ENCODE data around the gene ZXDC. TPM values are rescaled to one million over a fixed set of nuclear protein-coding genes. Genes with fewer than 3 reads are reported as not detected.

ZXDC gene
- polyA plus RNA-seq, 1 donor = 35.9 TPM

DNA sequence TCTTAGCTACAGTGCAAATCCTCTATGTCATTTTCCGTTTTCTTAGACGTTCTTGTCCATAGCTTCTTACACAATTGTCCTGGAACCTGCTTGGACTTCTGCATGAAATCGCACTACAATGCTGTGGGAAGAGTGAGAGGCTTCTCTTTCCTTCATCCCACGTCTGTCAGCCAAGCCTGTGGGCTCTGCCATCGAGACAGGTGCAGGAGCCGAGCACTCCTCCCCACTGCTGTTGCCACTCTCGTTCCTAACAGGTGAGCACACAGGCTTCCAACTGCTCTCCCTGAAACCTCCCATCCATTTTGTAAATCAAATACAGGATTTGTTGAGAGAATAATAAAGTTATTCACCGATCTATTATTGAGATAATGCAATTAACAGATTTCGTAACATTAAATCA lies 23.5 kb downstream of the ZXDC start:
- no peak overlapping the region for H3K4me3 ChIP-seq (ENCODE audit: low read length)
- H3K36me3 ChIP-seq (ENCODE audit: control insufficient read depth, insufficient read depth, low read length) = peaks cover 75% of the 10 kb centered on the region
- no peak for DNase-seq
- no peaks in the 10 kb centered on the region for H3K27me3 ChIP-seq (ENCODE audit: control insufficient read depth, insufficient read depth, low read length)
- no peak overlapping the region for H3K27ac ChIP-seq (ENCODE audit: low read length)
- H3K4me1 ChIP-seq (ENCODE audit: control insufficient read depth, insufficient read depth, low read length) = no peaks in the 10 kb centered on the region
- WGBS (ENCODE audit: insufficient coverage, low lambda C conversion rate) = 81% methylated on average over 4 of the region's 9 CpGs
- no peaks in the 10 kb centered on the region for H3K9me3 ChIP-seq (ENCODE audit: control insufficient read depth, low read depth, low read length)

DNA sequence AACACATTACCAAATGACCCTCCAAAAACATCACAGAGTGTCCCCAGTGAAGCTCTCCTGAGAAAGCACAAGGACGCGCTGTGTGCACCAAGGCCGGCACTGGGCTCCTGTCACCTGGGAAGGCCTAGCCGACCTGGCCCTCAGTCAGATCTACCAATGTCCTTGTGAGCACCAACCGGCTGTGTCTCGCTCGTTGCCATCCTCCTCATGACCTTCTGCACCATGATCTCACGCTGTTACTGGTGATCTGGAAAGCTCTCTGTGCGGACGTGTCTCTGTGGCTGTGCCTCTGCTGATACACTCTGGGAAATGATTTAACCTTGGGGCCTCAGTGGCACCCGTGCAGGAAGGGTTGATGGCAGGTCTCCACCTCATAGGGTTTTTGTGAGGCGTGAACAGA lies 24.2 kb downstream of the ZXDC start:
- H3K4me1 ChIP-seq (ENCODE audit: control insufficient read depth, insufficient read depth, low read length) = no peaks in the 10 kb centered on the region
- peaks cover 68% of the 10 kb centered on the region for H3K36me3 ChIP-seq (ENCODE audit: control insufficient read depth, insufficient read depth, low read length)
- DNase-seq = no peak
- no peaks in the 10 kb centered on the region for H3K9me3 ChIP-seq (ENCODE audit: control insufficient read depth, low read depth, low read length)
- WGBS (ENCODE audit: insufficient coverage, low lambda C conversion rate) = no CpG with 5 or more reads among the region's 12 CpGs
- H3K4me3 ChIP-seq (ENCODE audit: low read length) = no peak overlapping the region
- no peaks in the 10 kb centered on the region for H3K27me3 ChIP-seq (ENCODE audit: control insufficient read depth, insufficient read depth, low read length)
- no peak overlapping the region for H3K27ac ChIP-seq (ENCODE audit: low read length)

DNA sequence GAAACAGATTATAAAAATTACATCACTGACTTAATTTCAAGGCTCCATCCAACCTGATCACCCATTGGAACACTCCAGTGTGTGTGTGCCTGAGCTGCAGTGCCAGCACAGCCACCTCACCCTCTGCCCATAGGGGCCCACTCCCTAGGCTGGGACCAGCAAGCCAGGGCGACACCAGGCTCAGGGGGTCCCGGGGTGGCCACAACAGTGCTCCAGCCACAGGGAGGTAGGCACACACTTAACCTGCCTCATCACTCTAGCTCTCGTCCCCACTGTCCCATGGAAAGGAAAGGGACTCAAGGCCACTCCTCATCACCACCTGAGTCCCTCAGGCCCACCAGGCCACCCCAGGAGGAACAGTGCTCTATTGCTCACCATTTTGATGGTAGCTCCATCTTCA lies 24.9 kb downstream of the ZXDC start:
- Histone ChIP-seq H3K27me3 (ENCODE audit: control insufficient read depth, insufficient read depth, low read length) (no peaks in the 10 kb centered on the region), H3K4me1 (ENCODE audit: control insufficient read depth, insufficient read depth, low read length) (no peaks in the 10 kb centered on the region), H3K9me3 (ENCODE audit: control insufficient read depth, low read depth, low read length) (no peaks in the 10 kb centered on the region), H3K4me3 (ENCODE audit: low read length) (no peak overlapping the region), H3K27ac (ENCODE audit: low read length) (no peak overlapping the region), H3K36me3 (ENCODE audit: control insufficient read depth, insufficient read depth, low read length) (peaks cover 61% of the 10 kb centered on the region)
- no peak for DNase-seq
- no CpG with 5 or more reads among the region's 3 CpGs for WGBS (ENCODE audit: insufficient coverage, low lambda C conversion rate)

DNA sequence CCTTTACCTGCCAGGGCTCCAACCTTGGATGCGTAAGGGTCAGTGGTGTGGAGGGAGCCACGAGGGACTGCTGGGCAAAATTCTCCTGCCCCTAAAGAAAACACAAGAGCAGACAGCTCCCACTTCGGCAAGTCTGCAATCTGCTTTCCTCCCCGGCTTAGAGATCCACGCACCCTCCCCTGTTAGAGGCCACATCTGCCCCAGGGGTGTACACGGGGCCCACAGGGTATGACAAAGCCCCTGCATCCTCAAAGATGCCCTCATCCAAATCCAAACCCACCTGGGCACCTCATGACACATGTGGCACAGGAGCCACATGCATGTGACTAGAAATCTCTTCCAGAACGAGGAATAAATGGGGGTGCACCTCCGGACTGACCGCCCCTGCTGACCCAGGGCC lies 25.5 kb downstream of the ZXDC start:
- Histone ChIP-seq H3K36me3 (ENCODE audit: control insufficient read depth, insufficient read depth, low read length) (peaks cover 58% of the 10 kb centered on the region), H3K27ac (ENCODE audit: low read length) (no peak overlapping the region), H3K4me1 (ENCODE audit: control insufficient read depth, insufficient read depth, low read length) (no peaks in the 10 kb centered on the region), H3K9me3 (ENCODE audit: control insufficient read depth, low read depth, low read length) (no peaks in the 10 kb centered on the region), H3K4me3 (ENCODE audit: low read length) (no peak overlapping the region), H3K27me3 (ENCODE audit: control insufficient read depth, insufficient read depth, low read length) (no peaks in the 10 kb centered on the region)
- no peak for DNase-seq
- no CpG with 5 or more reads among the region's 9 CpGs for WGBS (ENCODE audit: insufficient coverage, low lambda C conversion rate)

DNA sequence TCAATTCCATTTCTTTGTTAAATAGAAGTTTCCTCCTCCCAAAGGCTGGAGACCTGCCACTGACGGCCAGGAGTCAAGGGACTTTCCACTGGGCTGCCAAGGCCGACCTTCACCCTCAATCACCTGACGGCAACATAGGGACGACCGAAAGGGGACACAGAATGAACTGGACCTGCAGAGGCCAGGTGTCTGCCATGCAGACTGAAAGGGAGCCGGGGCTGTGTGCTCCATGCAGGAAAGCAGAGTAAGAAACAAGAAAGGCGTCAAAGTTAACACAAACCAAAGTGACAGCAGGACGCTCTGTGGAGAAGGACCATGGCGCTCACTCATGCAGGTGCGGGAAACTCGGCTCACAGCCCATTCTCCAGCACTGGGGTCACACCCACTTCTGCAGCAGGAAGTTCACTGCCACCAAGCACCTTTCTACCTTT lies 26.1 kb downstream of the ZXDC start:
- Histone ChIP-seq H3K36me3 (ENCODE audit: control insufficient read depth, insufficient read depth, low read length) (peaks cover 53% of the 10 kb centered on the region), H3K4me1 (ENCODE audit: control insufficient read depth, insufficient read depth, low read length) (no peaks in the 10 kb centered on the region), H3K27me3 (ENCODE audit: control insufficient read depth, insufficient read depth, low read length) (no peaks in the 10 kb centered on the region), H3K4me3 (ENCODE audit: low read length) (no peak overlapping the region), H3K27ac (ENCODE audit: low read length) (no peak overlapping the region), H3K9me3 (ENCODE audit: control insufficient read depth, low read depth, low read length) (no peaks in the 10 kb centered on the region)
- WGBS (ENCODE audit: insufficient coverage, low lambda C conversion rate) = 90% methylated on average over 2 of the region's 11 CpGs
- DNase-seq = no peak

DNA sequence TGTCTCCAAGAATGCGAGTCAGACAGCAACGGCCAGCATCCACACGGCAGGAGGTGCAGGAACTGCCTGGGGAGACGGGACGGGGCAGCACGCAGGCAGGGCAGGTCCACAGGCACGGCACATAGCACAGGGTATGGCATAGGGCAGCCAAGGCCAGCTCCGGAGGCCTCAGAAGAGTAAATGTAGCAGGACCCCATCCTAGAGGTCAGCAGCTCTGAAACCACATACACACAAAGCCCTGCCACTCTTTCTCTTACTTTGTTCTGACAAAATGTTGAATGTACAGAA lies 26.9 kb downstream of the ZXDC start:
- Histone ChIP-seq H3K27ac (ENCODE audit: low read length) (no peak overlapping the region), H3K9me3 (ENCODE audit: control insufficient read depth, low read depth, low read length) (no peaks in the 10 kb centered on the region), H3K27me3 (ENCODE audit: control insufficient read depth, insufficient read depth, low read length) (no peaks in the 10 kb centered on the region), H3K4me1 (ENCODE audit: control insufficient read depth, insufficient read depth, low read length) (no peaks in the 10 kb centered on the region), H3K36me3 (ENCODE audit: control insufficient read depth, insufficient read depth, low read length) (peaks cover 50% of the 10 kb centered on the region), H3K4me3 (ENCODE audit: low read length) (no peak overlapping the region)
- WGBS (ENCODE audit: insufficient coverage, low lambda C conversion rate) = no CpG with 5 or more reads among the region's 8 CpGs
- no peak for DNase-seq

DNA sequence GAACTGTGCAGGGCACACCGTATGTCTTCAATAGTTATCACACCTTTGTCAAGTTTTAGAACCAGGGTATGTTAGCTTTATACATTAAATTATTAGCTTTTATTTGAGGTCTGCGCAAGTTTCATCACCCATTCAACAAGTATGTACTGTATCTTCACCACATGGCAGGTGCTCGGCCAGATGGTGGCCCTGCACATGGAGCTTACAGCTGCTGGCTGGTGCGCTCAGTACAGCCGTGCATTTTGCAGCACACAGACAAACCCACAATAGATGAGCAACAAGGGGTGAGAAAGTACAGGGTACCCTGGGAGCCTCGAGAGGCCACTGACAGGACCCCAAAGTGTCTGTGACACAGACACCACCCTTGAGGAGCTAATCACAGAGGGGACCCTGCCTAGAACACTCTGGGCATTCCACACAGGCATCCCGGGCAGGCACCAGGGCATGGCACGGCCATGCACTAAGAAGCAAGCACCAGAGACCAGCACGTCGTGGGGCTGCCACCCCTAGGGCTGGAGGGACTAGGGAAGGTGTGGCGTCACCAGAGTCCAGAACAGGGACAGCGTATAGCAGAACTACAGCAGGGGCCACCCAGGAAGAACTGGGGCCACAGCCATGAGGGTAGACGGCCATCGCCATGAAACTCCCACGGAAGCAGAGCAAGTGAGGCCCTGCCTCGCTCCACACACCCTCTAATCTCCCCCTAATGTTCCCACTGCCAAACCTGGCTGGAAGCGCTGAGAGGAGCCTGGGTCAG lies 27.4 kb downstream of the ZXDC start:
- Histone ChIP-seq H3K4me1 (ENCODE audit: control insufficient read depth, insufficient read depth, low read length) (no peaks in the 10 kb centered on the region), H3K36me3 (ENCODE audit: control insufficient read depth, insufficient read depth, low read length) (peaks cover 47% of the 10 kb centered on the region), H3K27me3 (ENCODE audit: control insufficient read depth, insufficient read depth, low read length) (no peaks in the 10 kb centered on the region), H3K27ac (ENCODE audit: low read length) (no peak overlapping the region), H3K9me3 (ENCODE audit: control insufficient read depth, low read depth, low read length) (no peaks in the 10 kb centered on the region), H3K4me3 (ENCODE audit: low read length) (no peak overlapping the region)
- WGBS (ENCODE audit: insufficient coverage, low lambda C conversion rate) = no CpG with 5 or more reads among the region's 17 CpGs
- DNase-seq = no peak

DNA sequence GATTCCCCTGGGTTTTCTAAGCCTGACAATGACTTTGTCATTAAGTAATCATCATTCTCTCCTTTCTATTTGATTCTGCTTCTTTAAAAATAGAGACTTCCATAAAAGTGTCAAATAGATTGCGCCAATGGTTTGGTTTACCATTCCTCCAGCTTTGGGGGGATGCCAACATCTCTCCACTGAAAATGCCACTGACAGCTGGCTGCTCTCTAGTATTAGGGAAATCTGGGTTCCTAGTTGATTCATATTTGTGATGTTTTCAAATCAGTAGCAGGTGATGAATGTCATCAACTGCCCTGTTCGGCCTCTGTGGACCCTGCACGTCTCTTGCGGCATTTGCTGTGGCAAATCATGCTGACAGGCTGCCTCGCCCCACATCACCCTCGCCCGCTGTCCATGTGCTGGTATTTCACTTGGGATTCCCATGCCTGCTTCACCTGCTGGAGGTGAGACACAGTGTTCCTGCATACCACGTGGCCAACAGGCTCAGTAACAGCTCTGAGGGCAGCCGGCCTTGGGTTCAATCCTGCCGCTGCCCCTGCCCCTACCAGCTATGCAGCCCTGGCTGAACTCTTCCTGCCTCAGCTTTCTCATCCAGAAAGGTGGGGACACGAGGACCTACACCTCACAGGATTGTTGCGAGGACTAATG lies 28.1 kb downstream of the ZXDC start:
- Histone ChIP-seq H3K27ac (ENCODE audit: low read length) (no peak overlapping the region), H3K4me3 (ENCODE audit: low read length) (no peak overlapping the region), H3K27me3 (ENCODE audit: control insufficient read depth, insufficient read depth, low read length) (no peaks in the 10 kb centered on the region), H3K36me3 (ENCODE audit: control insufficient read depth, insufficient read depth, low read length) (peaks cover 51% of the 10 kb centered on the region), H3K9me3 (ENCODE audit: control insufficient read depth, low read depth, low read length) (no peaks in the 10 kb centered on the region), H3K4me1 (ENCODE audit: control insufficient read depth, insufficient read depth, low read length) (no peaks in the 10 kb centered on the region)
- no peak for DNase-seq
- WGBS (ENCODE audit: insufficient coverage, low lambda C conversion rate) = no CpG with 5 or more reads among the region's 12 CpGs

DNA sequence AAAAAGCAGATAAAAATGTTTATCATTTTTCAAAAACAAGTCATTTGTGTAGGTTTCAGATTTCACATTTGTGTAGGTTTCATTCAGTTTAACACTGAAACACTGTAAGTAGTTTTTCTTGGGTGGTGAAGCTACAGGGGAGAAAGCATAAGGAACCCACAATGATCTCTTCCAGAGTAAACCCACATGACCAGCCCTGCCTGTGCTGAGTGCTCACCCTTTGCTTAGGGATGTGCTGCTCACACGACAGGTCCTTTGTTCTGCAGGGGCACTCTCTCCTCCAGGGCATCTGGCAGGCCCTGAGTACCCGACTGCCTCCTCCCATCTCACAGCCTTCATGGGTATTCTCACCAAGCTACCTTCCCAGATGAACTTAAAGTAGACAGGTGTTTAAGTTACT lies 28.9 kb downstream of the ZXDC start:
- Histone ChIP-seq H3K9me3 (ENCODE audit: control insufficient read depth, low read depth, low read length) (no peaks in the 10 kb centered on the region), H3K27ac (ENCODE audit: low read length) (no peak overlapping the region), H3K27me3 (ENCODE audit: control insufficient read depth, insufficient read depth, low read length) (no peaks in the 10 kb centered on the region), H3K4me1 (ENCODE audit: control insufficient read depth, insufficient read depth, low read length) (no peaks in the 10 kb centered on the region), H3K36me3 (ENCODE audit: control insufficient read depth, insufficient read depth, low read length) (peaks cover 48% of the 10 kb centered on the region), H3K4me3 (ENCODE audit: low read length) (no peak overlapping the region)
- DNase-seq = no peak
- no CpG with 5 or more reads among the region's 2 CpGs for WGBS (ENCODE audit: insufficient coverage, low lambda C conversion rate)

DNA sequence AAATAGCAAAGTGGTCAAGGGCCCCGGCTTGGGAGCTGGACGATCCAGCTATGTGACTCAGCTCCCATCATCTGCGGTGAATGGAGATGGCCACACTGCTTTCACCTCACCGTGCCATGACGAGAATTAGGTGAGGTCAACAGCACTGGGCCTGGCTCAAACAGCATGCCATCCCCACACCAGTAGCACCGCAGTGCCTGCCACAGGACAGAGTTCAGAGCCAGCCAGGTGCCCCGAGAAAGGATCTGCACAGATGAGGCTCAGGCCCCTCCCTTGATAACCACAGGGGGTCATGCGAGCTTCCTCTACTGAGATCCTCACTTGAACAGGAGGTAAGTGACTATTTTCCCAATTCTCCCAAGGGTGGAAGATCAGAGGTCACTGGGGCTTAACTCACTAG lies 29.4 kb downstream of the ZXDC start:
- H3K27me3 ChIP-seq (ENCODE audit: control insufficient read depth, insufficient read depth, low read length) = no peaks in the 10 kb centered on the region
- DNase-seq = no peak
- H3K36me3 ChIP-seq (ENCODE audit: control insufficient read depth, insufficient read depth, low read length) = peaks cover 48% of the 10 kb centered on the region
- no peaks in the 10 kb centered on the region for H3K4me1 ChIP-seq (ENCODE audit: control insufficient read depth, insufficient read depth, low read length)
- H3K9me3 ChIP-seq (ENCODE audit: control insufficient read depth, low read depth, low read length) = no peaks in the 10 kb centered on the region
- no CpG with 5 or more reads among the region's 8 CpGs for WGBS (ENCODE audit: insufficient coverage, low lambda C conversion rate)
- H3K27ac ChIP-seq (ENCODE audit: low read length) = no peak overlapping the region
- H3K4me3 ChIP-seq (ENCODE audit: low read length) = no peak overlapping the region

DNA sequence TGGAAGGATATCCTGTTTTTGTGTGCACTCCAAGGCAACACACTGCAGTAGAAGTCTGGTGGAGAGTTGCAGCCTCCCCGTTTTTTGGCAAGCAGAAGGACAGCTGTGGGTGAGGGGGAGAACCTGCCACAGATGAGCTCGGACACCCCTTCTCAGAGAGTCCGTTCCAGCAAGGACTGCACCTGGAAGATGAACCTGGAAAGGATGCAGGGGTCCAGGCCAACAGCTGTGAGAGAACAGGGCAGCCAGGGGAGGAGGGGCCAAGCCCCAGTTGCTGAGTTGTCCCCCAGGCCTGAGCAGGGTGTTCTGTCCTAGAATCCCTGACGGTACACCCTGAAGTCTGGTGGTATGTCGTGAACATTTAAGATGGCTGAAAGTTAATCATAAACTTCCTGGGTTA lies 30.2 kb downstream of the ZXDC start:
- H3K4me1 ChIP-seq (ENCODE audit: control insufficient read depth, insufficient read depth, low read length) = no peaks in the 10 kb centered on the region
- no peak overlapping the region for H3K27ac ChIP-seq (ENCODE audit: low read length)
- WGBS (ENCODE audit: insufficient coverage, low lambda C conversion rate) = no CpG with 5 or more reads among the region's 5 CpGs
- H3K9me3 ChIP-seq (ENCODE audit: control insufficient read depth, low read depth, low read length) = no peaks in the 10 kb centered on the region
- H3K27me3 ChIP-seq (ENCODE audit: control insufficient read depth, insufficient read depth, low read length) = no peaks in the 10 kb centered on the region
- H3K4me3 ChIP-seq (ENCODE audit: low read length) = no peak overlapping the region
- peaks cover 48% of the 10 kb centered on the region for H3K36me3 ChIP-seq (ENCODE audit: control insufficient read depth, insufficient read depth, low read length)
- no peak for DNase-seq
